GM10266 (cell line): Measurements from ENCODE around the gene ARL5B.

Experiments
- DNase-seq: peaks from one replicate; pipeline ENCODE4 v3.0.0; 2012; ENCODE audit errors: extremely low spot score
- CTCF ChIP-seq: IDR thresholded peaks from 2 replicates; pipeline ENCODE4 v1.5.1; 2012; ENCODE audit warnings: mild to moderate bottlenecking, low read depth; ENCODE audit not compliant: control insufficient read depth, insufficient read depth; ENCODE audit errors: missing control alignments

ARL5B gene

DNA sequence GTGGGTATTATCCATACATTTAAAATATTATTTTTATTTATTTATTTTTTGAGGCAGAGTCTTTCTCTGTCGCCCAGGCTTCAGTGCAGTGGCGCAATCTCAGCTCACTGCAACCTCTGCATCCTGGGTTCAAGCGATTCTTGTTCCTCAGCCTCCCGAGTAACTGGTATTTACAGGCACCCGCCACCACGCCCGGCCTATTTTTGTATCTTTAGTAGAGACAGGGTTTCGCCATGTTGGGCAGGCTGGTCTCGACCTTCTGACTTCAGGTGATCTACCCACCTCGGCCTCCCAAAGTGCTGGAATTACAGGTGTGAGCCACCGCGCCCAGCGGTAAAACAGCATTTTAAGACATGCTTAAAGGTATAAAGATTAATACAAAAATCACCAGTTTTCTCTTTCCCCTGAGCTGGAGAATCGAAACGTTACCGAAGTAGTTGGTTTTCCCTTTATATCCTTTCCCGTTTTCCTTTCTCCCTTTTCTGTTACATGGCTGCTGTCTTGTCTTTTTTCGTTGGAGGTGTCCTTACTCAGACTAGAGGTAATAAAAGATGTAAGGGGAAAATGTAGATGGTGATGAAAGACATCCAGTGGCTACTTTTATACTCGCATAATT is 1.7 kb downstream of the ARL5B start:
- TF ChIP-seq CTCF = no peak

DNA sequence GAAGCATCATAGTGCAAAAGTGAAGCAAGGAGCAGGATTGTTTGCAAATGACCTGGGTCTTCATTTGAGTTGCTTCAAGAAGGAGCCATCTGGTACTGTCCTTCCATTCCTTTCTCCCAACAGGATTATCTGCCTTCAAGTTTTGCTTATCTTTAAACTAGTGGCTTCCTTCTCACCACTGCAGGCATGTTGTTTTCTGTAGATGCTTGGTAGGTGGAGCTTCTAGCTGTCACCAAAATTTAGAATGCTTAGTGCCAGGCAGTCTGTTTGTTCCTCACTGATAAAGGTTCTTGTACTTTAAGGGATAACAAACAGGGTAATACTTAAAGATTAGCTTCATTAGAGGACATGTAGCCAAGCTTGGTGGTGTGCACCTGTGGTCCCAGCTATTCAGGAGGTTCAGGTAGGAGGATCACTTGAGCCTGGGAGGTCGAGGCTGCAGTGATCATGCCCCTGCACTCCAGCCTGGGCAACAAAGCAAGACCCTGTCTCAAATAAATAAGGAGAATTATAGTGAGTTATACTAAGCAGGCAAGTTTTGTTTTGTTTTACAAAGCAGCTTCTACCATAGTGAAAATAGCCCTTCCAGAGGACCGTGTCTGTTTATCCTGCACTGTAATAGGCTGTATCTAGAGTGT is 5.7 kb downstream of the ARL5B start:
- no peak for DNase-seq
- no peak for TF ChIP-seq CTCF

More for the DNA sequence above, 1.7 kb downstream of the ARL5B start:
- no peak for DNase-seq

DNA sequence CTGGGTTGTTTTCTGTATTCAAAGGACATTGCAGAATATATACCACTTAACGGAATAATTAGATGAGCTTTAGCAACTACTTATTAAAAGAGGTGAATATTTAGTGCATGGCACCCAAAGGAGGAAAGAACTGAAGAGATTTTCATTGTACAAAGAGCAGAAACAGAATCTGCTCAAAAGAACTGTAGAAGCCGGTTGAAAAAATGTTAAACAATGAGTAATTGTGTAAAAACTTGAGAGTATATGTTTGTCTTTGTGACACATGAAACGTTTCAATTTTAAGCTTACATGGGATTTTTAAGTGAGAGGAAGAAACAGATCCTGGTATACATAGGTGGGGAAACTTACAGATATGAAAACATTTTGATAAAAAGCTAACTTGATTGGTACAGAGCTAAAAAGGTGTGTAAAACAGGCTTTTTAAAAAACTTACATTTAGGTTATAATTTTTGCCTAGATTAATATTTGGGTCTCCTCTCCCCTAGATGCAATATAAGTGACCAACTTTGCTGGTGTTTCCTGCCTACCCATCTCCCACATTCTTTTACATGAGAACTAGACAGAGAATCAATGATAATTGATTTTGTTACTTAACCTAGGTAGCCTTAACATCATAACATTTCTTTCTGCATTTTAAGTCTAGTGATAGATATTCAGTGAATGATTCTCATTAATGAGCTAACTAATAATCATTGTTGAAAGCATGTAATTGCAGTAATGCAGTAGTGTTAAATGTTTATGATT is 6.8 kb downstream of the ARL5B start:
- DNase-seq = no peak

DNA sequence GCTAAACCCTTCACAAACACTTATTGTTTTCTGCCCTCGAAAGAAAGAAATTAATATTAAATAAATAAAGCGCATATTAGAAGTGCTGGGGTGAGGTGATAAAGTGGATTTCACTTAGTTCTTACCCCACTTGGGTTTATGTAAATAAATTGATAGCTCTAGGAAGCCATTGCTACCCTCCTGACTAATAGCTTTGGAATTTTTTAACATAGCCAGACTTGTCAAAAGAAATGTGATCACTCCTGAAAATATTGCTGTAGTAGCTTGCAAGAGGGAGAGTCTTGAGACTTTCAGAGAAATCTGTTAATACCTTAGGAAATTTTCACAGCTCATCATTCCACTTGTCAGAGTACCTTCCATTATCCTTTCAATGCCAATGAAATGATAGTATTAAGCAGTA is 7.6 kb downstream of the ARL5B start:
- no peak for TF ChIP-seq CTCF
- DNase-seq = no peak

More for the DNA sequence above, 6.8 kb downstream of the ARL5B start:
- no peak for TF ChIP-seq CTCF

- TF ChIP-seq CTCF = no peak
- no peak for DNase-seq
Observed at GRCh38 chr10:18668026-18668425, 8.8 kb downstream of the ARL5B start.

- TF ChIP-seq CTCF = no peak
- no peak for DNase-seq
Observed at GRCh38 chr10:18675086-18675801, 16.0 kb downstream of the ARL5B start.
